PC-9 (cell line): ENCODE results near the gene CHKA. TPM values are rescaled to one million over a fixed set of nuclear protein-coding genes. Genes with fewer than 3 reads are reported as not detected.

Experiments used
- BruUV-seq: library from RNA; stranded (reverse); fragments of 400-500 nt; replicated peaks from 2 replicates; lab custom pipeline; 2021; lab: Mats Ljungman, UMichigan
- CTCF ChIA-PET: fragments of 300-600 bp; sonication (Branson Sonifier 250); formaldehyde crosslinking; loops from one replicate; lab custom pipeline; 2022; ENCODE audit warnings: antibody characterized with exemption; lab: Charles Lee
- POLR2A ChIA-PET: fragments of 300-600 bp; sonication (Branson Sonifier 250); formaldehyde crosslinking; loops from one replicate; lab custom pipeline; 2022; ENCODE audit warnings: antibody characterized with exemption; ENCODE audit not compliant: unreplicated experiment; lab: Charles Lee
- DNase-seq, 2 experiments: peaks; one replicate each; pipeline versions ENCODE4 v3.0.0 to v3.0.0-alpha.2; 2015 to 2022; ENCODE audit warnings: mixed read lengths in 1 of 2
- H2AFZ ChIP-seq: fragments of 200-600 bp; sonication (generic); 2 replicates; pipeline ENCODE4 v1.8.1; 2017; ENCODE audit warnings: antibody characterized with exemption
- H3F3A ChIP-seq: fragments of 200-600 bp; sonication (generic); 2 replicates; pipeline ENCODE4 v1.8.1; 2017; ENCODE audit warnings: antibody characterized with exemption, mild to moderate bottlenecking, low read depth; ENCODE audit not compliant: insufficient read depth
- H3K27ac ChIP-seq: fragments of 200-600 bp; sonication (generic); 2 replicates; pipeline ENCODE4 v1.6.1; 2016; ENCODE audit warnings: mixed run types
- H3K27me3 ChIP-seq: fragments of 200-600 bp; sonication (generic); 2 replicates; pipeline ENCODE4 v1.6.1; 2016; ENCODE audit warnings: low read depth, mixed run types; ENCODE audit not compliant: insufficient read depth
- H3K36me3 ChIP-seq: fragments of 200-600 bp; sonication (generic); 2 replicates; pipeline ENCODE4 v1.6.1; 2016; ENCODE audit warnings: low read depth, mixed run types
- H3K4me1 ChIP-seq: fragments of 200-600 bp; sonication (generic); replicated peaks from 2 replicates; pipeline ENCODE4 v1.6.1; 2016; ENCODE audit warnings: mixed run types; ENCODE audit not compliant: insufficient read depth
- H3K4me2 ChIP-seq: fragments of 200-600 bp; sonication (generic); 2 replicates; pipeline ENCODE4 v1.6.1; 2017; ENCODE audit warnings: mixed run types
- H3K4me3 ChIP-seq: fragments of 200-600 bp; sonication (generic); 2 replicates; pipeline ENCODE4 v1.6.1; 2016; ENCODE audit warnings: mixed run types
- H3K79me2 ChIP-seq: fragments of 200-600 bp; sonication (generic); 2 replicates; pipeline ENCODE4 v1.6.1; 2017; ENCODE audit warnings: low read depth, mixed run types
- H3K9me2 ChIP-seq: fragments of 200-600 bp; sonication (generic); 2 replicates; pipeline ENCODE4 v1.8.1; 2017; ENCODE audit warnings: mild to moderate bottlenecking; ENCODE audit not compliant: insufficient read depth
- H3K9me3 ChIP-seq: fragments of 200-600 bp; sonication (generic); 2 replicates; pipeline ENCODE4 v1.8.1; 2016; ENCODE audit warnings: low read depth; ENCODE audit not compliant: insufficient read depth
- H4K20me1 ChIP-seq: fragments of 200-600 bp; sonication (generic); 2 replicates; pipeline ENCODE4 v1.8.1; 2017; ENCODE audit not compliant: insufficient read depth
- EZH2 ChIP-seq: fragments of 200-600 bp; sonication (generic); IDR thresholded peaks from 2 replicates; pipeline ENCODE4 v1.8.0; 2017; ENCODE audit warnings: antibody characterized with exemption, low read depth
- intact Hi-C: fragments of 100-400 bp; cut with micrococcal nuclease; formaldehyde crosslinking; loops from one replicate; pipeline ENCODE4 v1.10.0; 2022; ENCODE audit not compliant: unreplicated experiment
- total RNA-seq: library from RNA; stranded (reverse); gene quantifications from 2 replicates; pipeline ENCODE4 v1.2.3, GENCODE V29; 2021
- TF ChIP-seq, protein P1 (sequence below): fragments of 200-600 bp; sonication (generic); conservative IDR thresholded peaks from 2 replicates; pipeline ENCODE4 v1.6.1; 2017; ENCODE audit warnings: mixed run types, antibody characterized with exemption, mild to moderate bottlenecking, moderate library complexity

CHKA gene
- total RNA-seq, 1 experiment from 2014 or later = 90.5 TPM

DNA sequence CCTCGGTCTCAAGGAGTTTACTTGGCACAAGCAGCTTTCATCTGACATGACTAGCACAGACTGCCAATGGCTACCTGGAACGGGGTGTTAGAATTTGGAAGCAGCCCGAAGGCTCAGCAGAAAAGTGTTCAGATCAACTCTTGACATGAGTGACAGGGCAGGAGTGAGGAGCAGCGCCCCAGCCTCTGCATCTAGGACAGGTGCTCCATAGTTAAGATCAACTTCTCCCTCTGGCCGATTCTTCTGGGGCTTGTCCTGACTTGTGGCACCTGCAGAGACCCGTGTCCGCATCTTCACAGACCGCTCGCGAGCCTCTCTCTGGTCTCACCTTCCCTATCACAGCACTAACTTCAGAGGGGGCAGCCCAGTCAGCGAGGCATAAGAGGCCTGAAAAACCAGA lies 42.5 kb upstream of the CHKA start:
- no peaks in the 10 kb centered on the region for H4K20me1 ChIP-seq
- peaks cover 30% of the 10 kb centered on the region; the same call in 1 of the 2 replicates for H3F3A ChIP-seq
- H3K9me3 ChIP-seq = no peaks in the 10 kb centered on the region
- no peak for DNase-seq
- TF ChIP-seq, protein P1, sequence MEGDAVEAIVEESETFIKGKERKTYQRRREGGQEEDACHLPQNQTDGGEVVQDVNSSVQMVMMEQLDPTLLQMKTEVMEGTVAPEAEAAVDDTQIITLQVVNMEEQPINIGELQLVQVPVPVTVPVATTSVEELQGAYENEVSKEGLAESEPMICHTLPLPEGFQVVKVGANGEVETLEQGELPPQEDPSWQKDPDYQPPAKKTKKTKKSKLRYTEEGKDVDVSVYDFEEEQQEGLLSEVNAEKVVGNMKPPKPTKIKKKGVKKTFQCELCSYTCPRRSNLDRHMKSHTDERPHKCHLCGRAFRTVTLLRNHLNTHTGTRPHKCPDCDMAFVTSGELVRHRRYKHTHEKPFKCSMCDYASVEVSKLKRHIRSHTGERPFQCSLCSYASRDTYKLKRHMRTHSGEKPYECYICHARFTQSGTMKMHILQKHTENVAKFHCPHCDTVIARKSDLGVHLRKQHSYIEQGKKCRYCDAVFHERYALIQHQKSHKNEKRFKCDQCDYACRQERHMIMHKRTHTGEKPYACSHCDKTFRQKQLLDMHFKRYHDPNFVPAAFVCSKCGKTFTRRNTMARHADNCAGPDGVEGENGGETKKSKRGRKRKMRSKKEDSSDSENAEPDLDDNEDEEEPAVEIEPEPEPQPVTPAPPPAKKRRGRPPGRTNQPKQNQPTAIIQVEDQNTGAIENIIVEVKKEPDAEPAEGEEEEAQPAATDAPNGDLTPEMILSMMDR = no peak
- TF ChIP-seq EZH2 = no peak
- H3K36me3 ChIP-seq = peaks cover 18% of the 10 kb centered on the region
- peaks cover 25% of the 10 kb centered on the region for H3K4me1 ChIP-seq
- BruUV-seq = no TSS peak
- CTCF ChIA-PET = interaction anchor here (0.5 kb wide), 1 partner anchor 62 kb away, joined by 3 read pairs; no protein-coding TSS in a partner anchor
- H2AFZ ChIP-seq = no peak overlapping the region
- POLR2A ChIA-PET = interaction anchor here (0.5 kb wide), 1 partner anchor 43 kb away, joined by 3 read pairs; no protein-coding TSS in a partner anchor
- H3K27me3 ChIP-seq = no peaks in the 10 kb centered on the region
- H3K9me2 ChIP-seq = no peaks in the 10 kb centered on the region
- H3K4me3 ChIP-seq = no peak overlapping the region
- H3K79me2 ChIP-seq = no peaks in the 10 kb centered on the region
- H3K27ac ChIP-seq = no peak overlapping the region
- intact Hi-C loops = no loop called here
- H3K4me2 ChIP-seq = no peak overlapping the region

GRCh38 chr11:68160100-68160695 lies 39.0 kb upstream of the CHKA start:
- H3K27ac ChIP-seq = no peak overlapping the region
- H3K79me2 ChIP-seq = no peaks in the 10 kb centered on the region
- H3K4me2 ChIP-seq = no peak overlapping the region
- no peak for TF ChIP-seq EZH2
- TF ChIP-seq, protein P1 = no peak
- CTCF ChIA-PET = no interaction called here
- no peak overlapping the region for H2AFZ ChIP-seq
- POLR2A ChIA-PET = no interaction called here
- H3K36me3 ChIP-seq = 0 out of 2 replicates have a peak, but pooled peaks cover 6% of the 10 kb centered on the region
- no TSS peak for BruUV-seq
- H3K4me1 ChIP-seq = peaks cover 25% of the 10 kb centered on the region
- peak in 1 of 2 experiments; percentile 66 for DNase-seq
- no peaks in the 10 kb centered on the region for H3K9me2 ChIP-seq
- intact Hi-C loops = no loop called here
- H3K4me3 ChIP-seq = no peak overlapping the region
- H3K9me3 ChIP-seq = no peaks in the 10 kb centered on the region
- peaks cover 30% of the 10 kb centered on the region; the same call in 1 of the 2 replicates for H3F3A ChIP-seq
- H3K27me3 ChIP-seq = no peaks in the 10 kb centered on the region
- H4K20me1 ChIP-seq = no peaks in the 10 kb centered on the region

- no peaks in the 10 kb centered on the region for H4K20me1 ChIP-seq
- no TSS peak for BruUV-seq
- peaks cover 30% of the 10 kb centered on the region; the same call in 1 of the 2 replicates for H3F3A ChIP-seq
- intact Hi-C loops = loop anchor here (10.0 kb wide), 1 partner anchor 55 kb away; no protein-coding TSS in a partner anchor
- CTCF ChIA-PET = no interaction called here
- no peak overlapping the region for H3K4me2 ChIP-seq
- H3K9me3 ChIP-seq = no peaks in the 10 kb centered on the region
- TF ChIP-seq EZH2 = no peak
- TF ChIP-seq, protein P1 = no peak
- H3K27me3 ChIP-seq = no peaks in the 10 kb centered on the region
- peaks cover 21% of the 10 kb centered on the region for H3K4me1 ChIP-seq
- no peak overlapping the region for H3K4me3 ChIP-seq
- no peak overlapping the region for H3K27ac ChIP-seq
- 0 out of 2 replicates have a peak, but pooled peaks cover 6% of the 10 kb centered on the region for H3K36me3 ChIP-seq
- H3K9me2 ChIP-seq = no peaks in the 10 kb centered on the region
- DNase-seq = no peak
- POLR2A ChIA-PET = no interaction called here
- no peak overlapping the region for H2AFZ ChIP-seq
- no peaks in the 10 kb centered on the region for H3K79me2 ChIP-seq
Measured at GRCh38 chr11:68159665-68160064, 38.5 kb upstream of the CHKA start.
